HepG2 (cell line): ENCODE data around the gene ATRIP. TPM values are rescaled to one million over a fixed set of nuclear protein-coding genes. Genes with fewer than 3 reads are reported as not detected.

ENCODE experiments used
- CBX5 ChIP-seq: sonication (generic); formaldehyde crosslinking; IDR thresholded peaks from 2 replicates; pipeline ENCODE4 v1.4.0; 2020; ENCODE audit warnings: missing genetic modification reagents, borderline replicate concordance
- DNMT3B ChIP-seq: conservative IDR thresholded peaks from 2 replicates; pipeline ENCODE4 v1.6.1; 2016; ENCODE audit warnings: missing biosample characterization, control low read depth
- HNRNPK ChIP-seq: fragments of 200-400 bp; formaldehyde crosslinking; IDR thresholded peaks from 2 replicates; pipeline ENCODE4 v1.6.1; 2018; ENCODE audit warnings: low read length, low read depth, moderate library complexity, mild to moderate bottlenecking; ENCODE audit not compliant: poor library complexity, severe bottlenecking
- HNRNPLL ChIP-seq: fragments of 200-400 bp; formaldehyde crosslinking; IDR thresholded peaks from 2 replicates; pipeline ENCODE4 v1.6.1; 2017; ENCODE audit warnings: mild to moderate bottlenecking, low read depth, low read length; ENCODE audit not compliant: poor library complexity, severe bottlenecking
- KLF12 ChIP-seq: sonication (generic); formaldehyde crosslinking; IDR thresholded peaks from 2 replicates; pipeline ENCODE4 v1.4.0; 2020; ENCODE audit warnings: missing genetic modification reagents, borderline replicate concordance
- MAX ChIP-seq: IDR thresholded peaks from 2 replicates; pipeline ENCODE4 v1.6.1; 2012; ENCODE audit warnings: inconsistent platforms
- MEIS1 ChIP-seq: sonication (generic); formaldehyde crosslinking; IDR thresholded peaks from 2 replicates; pipeline ENCODE4 v1.9.0; 2021; ENCODE audit warnings: mild to moderate bottlenecking, missing genetic modification reagents, moderate library complexity, borderline replicate concordance
- MYC ChIP-seq: sonication (generic); formaldehyde crosslinking; IDR thresholded peaks from 2 replicates; pipeline ENCODE4 v1.9.0; 2021; ENCODE audit warnings: missing genetic modification reagents, borderline replicate concordance
- ZBTB40 ChIP-seq, 2 experiments: fragments of 450-650 bp in 1 of 2; sonication (generic) in 1 of 2; formaldehyde crosslinking in 1 of 2; IDR thresholded peaks; 2 replicates each; pipeline versions ENCODE4 v1.6.1 to v1.8.0; 2016 to 2022; ENCODE audit warnings: antibody characterized with exemption in 1 of 2, mild to moderate bottlenecking in 1 of 2, missing genetic modification reagents in 1 of 2
- ZGPAT ChIP-seq: IDR thresholded peaks from 2 replicates; pipeline ENCODE4 v1.6.1; 2016; ENCODE audit warnings: mild to moderate bottlenecking
- ZKSCAN1 ChIP-seq: fragments of 150-350 bp; IDR thresholded peaks from 2 replicates; pipeline ENCODE4 v1.6.1; 2014; ENCODE audit warnings: low read length
- ZNF414 ChIP-seq: sonication (generic); formaldehyde crosslinking; IDR thresholded peaks from 2 replicates; pipeline ENCODE4 v1.5.0; 2020; ENCODE audit warnings: missing genetic modification reagents
- ZNF484 ChIP-seq: sonication (generic); formaldehyde crosslinking; IDR thresholded peaks from 2 replicates; pipeline ENCODE4 v1.5.1; 2020; ENCODE audit warnings: mild to moderate bottlenecking, low read depth, missing genetic modification reagents, borderline replicate concordance
- ZNF792 ChIP-seq: IDR thresholded peaks from 2 replicates; pipeline ENCODE4 v1.6.1; 2016
- polyA plus RNA-seq, 8 experiments: library from polyadenylated mRNA; depleted of rRNA in 3 of 8; stranded (reverse) in 7 of 8; unstranded in 1 of 8; fragments of >200 nt; fragmentation: Illumina TruSeq in 4 of 8; extraction: Trizol in 4 of 8; gene quantifications; 2 replicates each; pipeline versions ENCODE4 v1.2.1 to v1.2.3, GENCODE V29; 2011 to 2016; ENCODE audit warnings: low read depth in 4 of 8, missing spikeins in 1 of 8, mixed read lengths in 1 of 8; ENCODE audit not compliant: insufficient read depth in 1 of 8
- total RNA-seq, 5 experiments: library from RNA; depleted of rRNA; stranded (reverse); fragments of >200 nt; fragmentation: Illumina TruSeq; extraction: Trizol; gene quantifications; 2 replicates each; pipeline ENCODE4 v1.2.3, GENCODE V29; 2016; ENCODE audit warnings: low read depth in 1 of 5
- TF ChIP-seq, protein P1 (sequence below): sonication (generic); formaldehyde crosslinking; conservative IDR thresholded peaks from 2 replicates; pipeline ENCODE4 v1.5.0; 2020; ENCODE audit warnings: missing genetic modification reagents

Gene ATRIP
- total and polyA plus RNA-seq, 2 of the 13 experiments (the other 11 are each of a cell fraction or from before 2014, with no cell fraction given), result 5.1 to 12.5 TPM

DNA sequence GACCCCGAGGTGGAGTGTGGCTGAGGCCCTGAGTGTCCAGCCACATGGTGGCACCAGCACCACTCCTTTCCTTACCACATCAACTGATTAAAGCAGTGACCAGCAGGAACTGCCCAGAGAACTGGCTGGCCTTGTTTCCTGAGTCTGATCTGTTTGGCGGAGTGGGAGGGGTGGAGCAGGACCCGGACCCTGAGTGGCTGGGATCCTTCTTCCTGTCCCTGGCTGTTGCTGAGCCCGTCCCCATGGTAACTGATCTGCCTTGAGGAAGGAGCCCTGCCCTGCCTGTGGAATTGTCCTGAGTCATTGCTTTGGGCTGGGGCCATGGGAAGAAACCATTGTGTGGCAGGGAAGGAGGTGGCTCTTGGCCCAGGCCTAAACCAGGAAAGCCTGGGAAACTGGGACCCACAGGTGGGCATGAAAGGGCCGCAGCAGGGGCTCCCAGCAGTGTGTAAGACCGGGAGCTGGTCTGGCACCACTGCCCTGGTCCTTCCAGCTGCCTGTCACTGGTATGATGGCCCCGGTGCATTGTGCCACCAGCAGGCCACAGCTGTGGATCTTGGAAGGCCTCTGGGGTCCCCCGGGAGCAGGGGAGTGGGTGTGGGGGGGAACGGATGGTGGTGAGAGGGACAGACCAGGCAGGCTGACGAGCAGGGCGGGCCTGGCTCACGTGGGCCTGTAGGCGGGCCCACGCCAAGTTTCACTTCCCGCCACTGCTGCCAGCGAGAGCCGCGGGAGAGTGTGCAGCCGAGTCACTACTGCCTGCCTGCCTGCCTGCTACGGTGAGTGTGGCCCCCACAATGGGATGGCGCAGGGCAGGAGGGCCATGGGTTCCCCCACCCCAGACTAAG, 19.2 kb downstream of the ATRIP start (continued):
- TF ChIP-seq ZBTB40 (IDR thresholded peaks at IDR 0.05), result no peak
- TF ChIP-seq ZBTB40 (CRISPR knock-in tag; IDR thresholded peaks at IDR 0.05), result no peak
- no peak for TF ChIP-seq KLF12 (CRISPR knock-in tag)
- TF ChIP-seq, protein P1, sequence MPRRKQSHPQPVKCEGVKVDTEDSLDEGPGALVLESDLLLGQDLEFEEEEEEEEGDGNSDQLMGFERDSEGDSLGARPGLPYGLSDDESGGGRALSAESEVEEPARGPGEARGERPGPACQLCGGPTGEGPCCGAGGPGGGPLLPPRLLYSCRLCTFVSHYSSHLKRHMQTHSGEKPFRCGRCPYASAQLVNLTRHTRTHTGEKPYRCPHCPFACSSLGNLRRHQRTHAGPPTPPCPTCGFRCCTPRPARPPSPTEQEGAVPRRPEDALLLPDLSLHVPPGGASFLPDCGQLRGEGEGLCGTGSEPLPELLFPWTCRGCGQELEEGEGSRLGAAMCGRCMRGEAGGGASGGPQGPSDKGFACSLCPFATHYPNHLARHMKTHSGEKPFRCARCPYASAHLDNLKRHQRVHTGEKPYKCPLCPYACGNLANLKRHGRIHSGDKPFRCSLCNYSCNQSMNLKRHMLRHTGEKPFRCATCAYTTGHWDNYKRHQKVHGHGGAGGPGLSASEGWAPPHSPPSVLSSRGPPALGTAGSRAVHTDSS (CRISPR knock-in tag), result no peak
- no peak for TF ChIP-seq ZNF414
- TF ChIP-seq ZGPAT (CRISPR knock-in tag), result peak; percentile 72
- TF ChIP-seq ZNF484 (CRISPR knock-in tag), result no peak
- TF ChIP-seq ZKSCAN1, result no peak
- TF ChIP-seq CBX5 (CRISPR knock-in tag), result no peak
- TF ChIP-seq MYC (CRISPR knock-in tag), result peak; percentile 14; the same call in 1 of the 2 replicates
- no peak; the same call in 1 of the 2 replicates for TF ChIP-seq ZNF792
- TF ChIP-seq MAX, result no peak
- no peak for TF ChIP-seq DNMT3B (CRISPR knock-in tag)
- TF ChIP-seq HNRNPLL, result no peak
- peak; percentile 12 for TF ChIP-seq HNRNPK
- 0 out of 2 replicates have a peak, but pooled peaks have one; percentile 33 for TF ChIP-seq MEIS1
